Activated CD8-positive, alpha-beta memory T cell treated with anti-CD3 and anti-CD28 coated beads, Interleukin-2, amount 50 U/mL, for 48 hours (primary cell): ENCODE data around the gene PROC.
"Not testable (repeated sequence)": the region's sequence is repeated elsewhere in the genome, so short reads cannot be mapped to it uniquely, and the experiment has no call there.

Source experiments
- DNase-seq: peaks from one replicate; pipeline ENCODE4 v3.0.0-alpha.2; 2020

PROC gene

GRCh38 chr2:127397568-127398238 is 20.5 kb upstream of the PROC start:
- no peak for DNase-seq

GRCh38 chr2:127398239-127398590 is 20.0 kb upstream of the PROC start:
- no peak for DNase-seq

- DNase-seq, result no peak
These were observed 17.7 kb upstream of the PROC start for GRCh38 chr2:127400533-127400896.

GRCh38 chr2:127400897-127401756 is 17.1 kb upstream of the PROC start:
- DNase-seq, result no peak

- DNase-seq, result no peak
These were observed 16.2 kb upstream of the PROC start for GRCh38 chr2:127401757-127402695.

- no peak for DNase-seq
These were observed 14.8 kb upstream of the PROC start for GRCh38 chr2:127403460-127403859.

GRCh38 chr2:127404466-127405254 is 13.6 kb upstream of the PROC start:
- DNase-seq, result no peak

- DNase-seq, result no peak
These were observed 13.0 kb upstream of the PROC start for GRCh38 chr2:127405255-127405610.

GRCh38 chr2:127406454-127406853 is 11.8 kb upstream of the PROC start:
- DNase-seq, result no peak

- no peak for DNase-seq
These were observed 11.1 kb upstream of the PROC start for GRCh38 chr2:127407091-127407490.

- no peak for DNase-seq
These were observed 10.6 kb upstream of the PROC start for GRCh38 chr2:127407661-127408003.

- DNase-seq, result peak; percentile 94
These were observed 10.0 kb upstream of the PROC start for GRCh38 chr2:127408004-127408806.

GRCh38 chr2:127408807-127409099 is 9.5 kb upstream of the PROC start:
- no peak for DNase-seq

- DNase-seq, result not testable (repeated sequence)
These were observed 8.5 kb upstream of the PROC start for GRCh38 chr2:127409716-127410115.

- DNase-seq, result peak; percentile 42
These were observed 7.2 kb upstream of the PROC start for GRCh38 chr2:127410871-127411652.

- DNase-seq, result peak; percentile 17
These were observed 6.4 kb upstream of the PROC start for GRCh38 chr2:127411653-127412369.

- no peak for DNase-seq
These were observed 5.0 kb upstream of the PROC start for GRCh38 chr2:127413200-127413599.

- DNase-seq, result no peak
These were observed 4.2 kb upstream of the PROC start for GRCh38 chr2:127413782-127414637.
